GM21390 (cell line): ENCODE measurements around the gene ITGA8.

Experiments
- ATAC-seq: cut with Tn5 transposase; IDR thresholded peaks from one replicate; pipeline ENCODE4 v1.9.1; 2021; ENCODE audit not compliant: unreplicated experiment

The ITGA8 gene

DNA sequence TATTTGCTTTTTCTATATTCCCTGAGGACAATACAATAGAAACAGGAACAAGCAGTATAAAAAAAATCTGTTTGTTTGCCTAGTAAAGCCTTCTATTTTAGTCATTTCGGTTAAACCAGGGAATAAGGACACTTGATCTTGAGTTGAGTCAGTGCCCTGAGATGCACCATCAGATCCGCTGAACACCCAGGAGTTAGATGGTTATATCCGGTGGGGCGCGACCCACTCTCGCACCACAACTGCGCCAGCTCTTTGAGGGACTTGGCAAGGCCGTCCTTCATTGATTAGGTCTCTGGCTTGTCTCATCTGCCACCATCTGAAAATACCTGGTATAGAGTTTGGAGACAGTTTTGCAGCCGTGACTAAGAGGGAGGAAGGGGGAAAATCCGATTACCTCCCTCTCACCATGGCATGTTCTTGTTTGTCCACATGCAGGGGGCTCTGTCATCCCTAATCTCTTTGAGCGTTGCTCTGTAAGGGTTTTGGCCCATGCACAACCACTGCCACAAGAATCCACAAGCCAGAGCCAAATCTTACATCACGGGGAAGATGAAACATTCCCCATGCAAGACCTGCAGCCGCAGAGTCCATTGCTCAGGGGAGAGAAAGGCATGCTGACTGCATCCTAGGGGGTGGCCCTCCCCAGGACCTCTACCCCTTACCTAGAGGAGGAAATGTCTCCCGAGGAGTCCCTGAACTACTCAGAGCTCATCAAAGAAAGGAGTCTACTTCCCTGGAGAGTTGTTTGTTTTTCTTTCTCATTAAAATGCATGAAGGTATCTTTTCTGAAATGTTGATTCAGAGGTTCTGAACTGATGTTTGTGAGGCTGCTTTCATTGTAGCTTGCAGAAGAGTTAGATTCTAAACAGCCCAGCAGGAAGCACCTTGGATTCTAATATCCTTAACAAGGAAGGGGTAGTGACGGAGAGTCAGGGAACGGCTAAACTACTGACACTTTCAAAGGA is 247.0 kb downstream of the ITGA8 start:
- ATAC-seq = no peak

GRCh38 chr10:15472008-15472407 is 247.7 kb downstream of the ITGA8 start:
- ATAC-seq = no peak

GRCh38 chr10:15469111-15469510 is 250.6 kb downstream of the ITGA8 start:
- no peak for ATAC-seq

DNA sequence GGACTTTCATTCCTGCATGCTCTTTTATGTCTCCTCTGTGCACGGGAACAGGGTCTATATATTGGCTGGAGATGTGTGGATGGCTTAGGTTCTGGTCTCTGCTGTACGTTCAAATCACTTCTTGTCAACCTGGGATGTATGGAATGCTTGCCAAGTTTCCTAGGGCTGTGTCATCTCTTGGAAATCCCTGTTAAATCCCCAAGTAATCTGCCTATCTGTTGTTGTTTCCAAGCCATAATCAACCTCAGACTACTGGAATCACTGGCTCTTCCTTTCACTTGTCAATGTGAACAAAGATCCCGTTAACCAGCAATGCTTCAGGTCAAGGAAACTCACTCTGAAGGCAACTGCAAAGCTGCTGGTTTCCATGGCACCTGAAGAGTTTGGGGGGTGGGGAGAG is 255.3 kb downstream of the ITGA8 start:
- ATAC-seq = no peak
